Neural progenitor cell (in vitro differentiated cells): ENCODE results near the gene CBFA2T2.

Experiments
- EZH2 ChIP-seq: fragments of 200-600 bp; sonication (generic); IDR thresholded peaks from 2 replicates; pipeline ENCODE4 v1.6.1; 2017; ENCODE audit warnings: antibody characterized with exemption, mild to moderate bottlenecking, moderate library complexity
- TF ChIP-seq, protein P1 (sequence below): fragments of 200-600 bp; sonication (generic); IDR thresholded peaks from 2 replicates; pipeline ENCODE4 v1.5.1; 2017; ENCODE audit warnings: antibody characterized with exemption, mild to moderate bottlenecking

DNA sequence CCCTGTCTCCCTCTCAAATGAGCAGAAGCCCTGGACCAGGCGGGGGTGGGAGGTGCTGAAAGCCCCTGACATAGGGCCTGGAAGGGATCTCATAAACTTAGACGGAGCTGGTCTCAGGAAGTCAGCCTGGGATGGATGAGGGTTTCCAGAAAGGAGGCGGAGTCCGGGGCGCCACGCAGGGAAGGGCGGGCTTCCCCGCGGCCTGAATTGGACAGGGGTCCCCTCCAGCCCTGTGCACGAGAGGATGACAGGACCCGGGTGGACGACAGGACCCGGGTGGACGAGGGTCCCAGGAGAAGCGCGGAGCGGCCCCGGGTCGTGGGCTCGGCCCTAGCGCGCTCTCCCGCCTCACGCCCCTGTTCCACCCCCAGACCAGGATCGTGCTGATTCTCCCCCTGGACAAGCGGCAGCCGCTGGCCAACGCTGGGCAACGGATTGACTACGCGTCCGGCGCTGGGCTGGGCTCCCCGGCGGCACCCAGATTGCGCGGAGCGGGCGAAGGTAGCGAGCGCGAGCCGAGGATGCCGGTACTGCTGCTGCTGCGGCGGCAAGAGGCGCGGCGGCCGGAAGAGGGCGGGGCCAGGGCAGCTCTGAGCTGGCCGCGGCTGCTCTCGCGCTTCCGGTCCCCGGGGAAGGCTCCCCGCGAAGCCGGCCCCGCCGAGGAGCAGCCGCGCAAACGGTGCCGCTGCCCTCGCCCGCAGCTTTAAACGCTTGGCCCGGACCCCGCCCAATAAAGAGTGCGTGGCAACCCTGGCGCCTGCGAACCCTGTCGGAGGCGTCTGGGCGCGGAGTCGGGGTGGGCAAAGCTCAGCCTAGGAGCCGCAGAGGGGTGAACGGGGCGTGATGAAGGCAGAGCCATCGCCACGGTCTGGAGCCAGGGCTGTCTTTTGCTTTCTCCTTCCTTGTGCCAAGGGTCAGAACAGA lies 173.5 kb downstream of the CBFA2T2 start:
- TF ChIP-seq EZH2, result no peak
- TF ChIP-seq, protein P1, sequence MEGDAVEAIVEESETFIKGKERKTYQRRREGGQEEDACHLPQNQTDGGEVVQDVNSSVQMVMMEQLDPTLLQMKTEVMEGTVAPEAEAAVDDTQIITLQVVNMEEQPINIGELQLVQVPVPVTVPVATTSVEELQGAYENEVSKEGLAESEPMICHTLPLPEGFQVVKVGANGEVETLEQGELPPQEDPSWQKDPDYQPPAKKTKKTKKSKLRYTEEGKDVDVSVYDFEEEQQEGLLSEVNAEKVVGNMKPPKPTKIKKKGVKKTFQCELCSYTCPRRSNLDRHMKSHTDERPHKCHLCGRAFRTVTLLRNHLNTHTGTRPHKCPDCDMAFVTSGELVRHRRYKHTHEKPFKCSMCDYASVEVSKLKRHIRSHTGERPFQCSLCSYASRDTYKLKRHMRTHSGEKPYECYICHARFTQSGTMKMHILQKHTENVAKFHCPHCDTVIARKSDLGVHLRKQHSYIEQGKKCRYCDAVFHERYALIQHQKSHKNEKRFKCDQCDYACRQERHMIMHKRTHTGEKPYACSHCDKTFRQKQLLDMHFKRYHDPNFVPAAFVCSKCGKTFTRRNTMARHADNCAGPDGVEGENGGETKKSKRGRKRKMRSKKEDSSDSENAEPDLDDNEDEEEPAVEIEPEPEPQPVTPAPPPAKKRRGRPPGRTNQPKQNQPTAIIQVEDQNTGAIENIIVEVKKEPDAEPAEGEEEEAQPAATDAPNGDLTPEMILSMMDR, result no peak
